Mesenchymal stem cell (in vitro differentiated cells and primary cell): ENCODE results near the gene DSCAM.

ENCODE experiments used
- DNase-seq: peaks from one replicate; pipeline ENCODE4 v3.0.0-alpha.2; 2013
- H2AFZ ChIP-seq: one replicate; pipeline ENCODE4 v1.6.1; 2013; ENCODE audit warnings: low read depth, mild to moderate bottlenecking, control low read depth, inconsistent platforms, low read length, moderate library complexity
- H2AK5ac ChIP-seq: 2 replicates; pipeline ENCODE4 v1.6.1; 2013; ENCODE audit warnings: low read length, moderate library complexity, mild to moderate bottlenecking, inconsistent platforms; ENCODE audit not compliant: severe bottlenecking
- H2BK120ac ChIP-seq: one replicate; pipeline ENCODE4 v1.6.1; 2013; ENCODE audit warnings: low read depth, mild to moderate bottlenecking, inconsistent platforms, low read length, moderate library complexity
- H2BK12ac ChIP-seq, 2 experiments: one replicate each; pipeline ENCODE4 v1.6.1; 2013; ENCODE audit warnings: inconsistent platforms in 2 of 2, low read length in 2 of 2, mild to moderate bottlenecking in 2 of 2, moderate library complexity in 2 of 2, control low read depth in 1 of 2
- H2BK15ac ChIP-seq: one replicate; pipeline ENCODE4 v1.6.1; 2013; ENCODE audit warnings: mild to moderate bottlenecking, low read depth, inconsistent platforms; ENCODE audit not compliant: poor library complexity, severe bottlenecking
- H2BK5ac ChIP-seq: 2 replicates; pipeline ENCODE4 v1.6.1; 2013; ENCODE audit warnings: low read depth, mild to moderate bottlenecking, low read length, control low read depth, inconsistent platforms; ENCODE audit not compliant: poor library complexity, severe bottlenecking
- H3K14ac ChIP-seq, 2 experiments: one replicate each; pipeline ENCODE4 v1.6.1; 2013; ENCODE audit warnings: inconsistent platforms in 2 of 2, low read length in 2 of 2, control low read depth in 1 of 2, mild to moderate bottlenecking in 1 of 2, moderate library complexity in 1 of 2
- H3K18ac ChIP-seq, 2 experiments: one replicate each; pipeline ENCODE4 v1.6.1; 2013; ENCODE audit warnings: inconsistent platforms in 2 of 2, low read length in 2 of 2, control low read depth in 1 of 2, low read depth in 1 of 2, mild to moderate bottlenecking in 1 of 2
- H3K23ac ChIP-seq, 2 experiments: one replicate each; pipeline ENCODE4 v1.6.1; 2013; ENCODE audit warnings: inconsistent platforms in 2 of 2, low read length in 2 of 2, mild to moderate bottlenecking in 2 of 2, moderate library complexity in 2 of 2, control low read depth in 1 of 2
- H3K27ac ChIP-seq: 2 replicates; pipeline ENCODE4 v1.5.1; 2013; ENCODE audit warnings: mild to moderate bottlenecking, moderate library complexity, low read length, control low read depth, inconsistent platforms; ENCODE audit not compliant: poor library complexity, severe bottlenecking
- H3K27me3 ChIP-seq, 2 experiments: 2 replicates each; pipeline versions ENCODE4 v1.6.1 to v1.7.0; 2013; ENCODE audit warnings: low read length in 2 of 2, mild to moderate bottlenecking in 2 of 2, moderate library complexity in 2 of 2, control low read depth in 1 of 2, inconsistent platforms in 1 of 2; ENCODE audit not compliant: control insufficient read depth in 1 of 2, insufficient read depth in 1 of 2
- H3K36me3 ChIP-seq, 2 experiments: 2 replicates each; pipeline versions ENCODE4 v1.6.1 to v1.7.0; 2013; ENCODE audit warnings: low read length in 2 of 2, control low read depth in 1 of 2, inconsistent platforms in 1 of 2, low read depth in 1 of 2, mild to moderate bottlenecking in 1 of 2; ENCODE audit not compliant: insufficient read depth in 2 of 2, control insufficient read depth in 1 of 2
- H3K4ac ChIP-seq, 2 experiments: one replicate each; pipeline ENCODE4 v1.6.1; 2013; ENCODE audit warnings: inconsistent platforms in 2 of 2, low read length in 2 of 2, mild to moderate bottlenecking in 2 of 2, moderate library complexity in 2 of 2, control low read depth in 1 of 2, low read depth in 1 of 2
- H3K4me1 ChIP-seq: 2 replicates; pipeline ENCODE4 v1.6.1; 2013; ENCODE audit warnings: low read depth, low read length, control low read depth; ENCODE audit not compliant: control insufficient read depth, insufficient read depth
- H3K4me2 ChIP-seq: 2 replicates; pipeline ENCODE4 v1.6.1; 2013; ENCODE audit warnings: low read length, mild to moderate bottlenecking, inconsistent platforms; ENCODE audit not compliant: poor library complexity, severe bottlenecking
- H3K4me3 ChIP-seq, 2 experiments: 2 replicates each; pipeline versions ENCODE4 v1.5.1 to v1.7.0; 2013; ENCODE audit warnings: low read length in 2 of 2, mild to moderate bottlenecking in 2 of 2, control low read depth in 1 of 2, low read depth in 1 of 2; ENCODE audit not compliant: insufficient read depth in 1 of 2
- H3K79me1 ChIP-seq: replicated peaks from 2 replicates; pipeline ENCODE4 v1.6.1; 2013; ENCODE audit warnings: mild to moderate bottlenecking, control low read depth, low read length, inconsistent platforms; ENCODE audit not compliant: poor library complexity, severe bottlenecking
- H3K9ac ChIP-seq: 2 replicates; pipeline ENCODE4 v1.7.0; 2013; ENCODE audit warnings: mild to moderate bottlenecking, low read length, moderate library complexity
- H3K9me3 ChIP-seq: 2 replicates; pipeline ENCODE4 v1.7.0; 2013; ENCODE audit warnings: mild to moderate bottlenecking, low read length; ENCODE audit not compliant: control insufficient read depth
- H4K8ac ChIP-seq: one replicate; pipeline ENCODE4 v1.6.1; 2013; ENCODE audit warnings: inconsistent platforms, mild to moderate bottlenecking, low read length, moderate library complexity
- H4K91ac ChIP-seq: one replicate; pipeline ENCODE4 v1.6.1; 2013; ENCODE audit warnings: mild to moderate bottlenecking, low read length, inconsistent platforms
- WGBS: methylation state at CpG from one replicate; pipeline ENCODE4 v1.1.7; 2013; ENCODE audit warnings: mixed read lengths; 5-methylcytosine and 5-hydroxymethylcytosine counted together

Gene DSCAM

DNA sequence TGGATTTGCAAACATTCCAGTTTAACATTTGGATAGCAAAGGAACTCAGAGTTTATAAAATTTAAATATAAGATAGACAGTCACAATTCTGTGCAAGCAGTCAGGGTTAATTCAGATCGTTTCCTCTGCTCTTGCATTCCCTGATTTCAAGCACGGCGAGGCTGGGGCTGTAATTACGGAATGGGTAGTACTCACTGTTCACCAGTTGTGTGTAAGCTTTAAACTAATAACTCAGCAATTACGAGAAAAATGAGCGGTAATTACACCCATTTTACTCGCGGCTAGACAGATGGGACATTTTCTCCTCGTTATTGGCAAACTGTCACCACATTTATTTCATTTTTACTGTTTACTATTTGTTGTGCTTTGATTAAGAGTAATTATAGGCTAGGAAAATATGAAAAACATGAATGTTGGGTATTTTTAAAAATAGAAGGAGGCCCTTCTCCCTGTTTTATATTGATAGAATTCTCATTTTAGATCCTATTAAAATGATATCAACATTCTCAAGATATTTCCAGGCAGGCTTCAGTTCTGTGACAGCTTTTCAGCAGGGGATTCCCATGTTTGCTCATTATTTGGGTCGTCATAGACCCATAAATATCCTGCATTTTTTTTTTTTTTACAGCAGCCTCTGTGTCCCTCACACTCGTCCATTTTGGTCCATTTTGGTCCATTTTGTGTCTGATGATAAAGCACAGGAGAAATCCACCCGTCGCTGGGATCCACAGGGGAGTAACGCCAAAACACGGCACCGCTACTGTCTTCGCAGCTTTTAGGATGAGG lies 208.3 kb downstream of the DSCAM start:
- no peak overlapping the region for H2BK5ac ChIP-seq
- no peak overlapping the region for H3K27ac ChIP-seq
- H3K9me3 ChIP-seq: peaks cover 2% of the 10 kb centered on the region
- H3K18ac ChIP-seq: no peak overlapping the region
- H2BK12ac ChIP-seq: no peak overlapping the region
- no peak overlapping the region for H3K23ac ChIP-seq
- no peak overlapping the region for H4K8ac ChIP-seq
- H3K36me3 ChIP-seq: no peaks in the 10 kb centered on the region
- H4K91ac ChIP-seq: no peak overlapping the region
- H3K79me1 ChIP-seq: no peaks in the 10 kb centered on the region
- H3K4me2 ChIP-seq: no peak overlapping the region
- H3K9ac ChIP-seq: no peak overlapping the region
- DNase-seq: no peak
- no peak overlapping the region for H2BK15ac ChIP-seq
- H2BK120ac ChIP-seq: no peak overlapping the region
- H3K4me1 ChIP-seq: no peaks in the 10 kb centered on the region
- 83% methylated on average over 13 of the region's 17 CpGs for WGBS
- no peak overlapping the region for H3K4ac ChIP-seq
- no peak overlapping the region for H3K14ac ChIP-seq
- H2AFZ ChIP-seq: no peak overlapping the region
- H2AK5ac ChIP-seq: no peak overlapping the region
- H3K4me3 ChIP-seq: no peak overlapping the region
- H3K27me3 ChIP-seq: no peaks in the 10 kb centered on the region

DNA sequence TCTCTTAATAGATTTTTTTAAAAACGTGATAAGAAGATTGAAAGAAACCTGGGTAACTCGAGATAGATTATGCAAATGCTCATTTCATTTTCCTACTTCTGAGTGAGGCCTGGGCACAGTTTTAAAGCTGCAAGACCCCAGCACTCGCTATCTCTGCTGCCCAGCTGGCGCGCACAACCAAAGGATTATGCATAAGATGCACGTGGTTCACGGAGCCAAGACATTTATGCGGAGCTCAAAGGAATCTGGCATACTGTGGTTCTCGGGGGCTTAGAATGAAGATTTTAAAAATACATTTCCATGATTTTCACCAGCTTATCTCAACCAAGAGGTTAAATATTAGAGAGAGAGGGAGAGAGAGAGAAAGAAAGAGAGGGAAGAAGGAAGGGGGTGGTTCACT lies 210.9 kb downstream of the DSCAM start:
- H2BK120ac ChIP-seq: no peak overlapping the region
- H2AK5ac ChIP-seq: no peak overlapping the region
- no peak overlapping the region for H3K27ac ChIP-seq
- no peaks in the 10 kb centered on the region for H3K9me3 ChIP-seq
- H2AFZ ChIP-seq: no peak overlapping the region
- H3K27me3 ChIP-seq: no peaks in the 10 kb centered on the region
- H2BK5ac ChIP-seq: no peak overlapping the region
- H4K8ac ChIP-seq: no peak overlapping the region
- no peaks in the 10 kb centered on the region for H3K4me1 ChIP-seq
- no peak overlapping the region for H2BK15ac ChIP-seq
- no peak overlapping the region for H3K14ac ChIP-seq
- DNase-seq: no peak
- H3K36me3 ChIP-seq: no peaks in the 10 kb centered on the region
- H3K9ac ChIP-seq: no peak overlapping the region
- WGBS: 85% methylated on average over 8 of the region's 9 CpGs
- H3K4ac ChIP-seq: no peak overlapping the region
- H3K23ac ChIP-seq: no peak overlapping the region
- H4K91ac ChIP-seq: no peak overlapping the region
- H2BK12ac ChIP-seq: no peak overlapping the region
- no peaks in the 10 kb centered on the region for H3K79me1 ChIP-seq
- no peak overlapping the region for H3K4me2 ChIP-seq
- no peak overlapping the region for H3K18ac ChIP-seq
- H3K4me3 ChIP-seq: no peak overlapping the region

DNA sequence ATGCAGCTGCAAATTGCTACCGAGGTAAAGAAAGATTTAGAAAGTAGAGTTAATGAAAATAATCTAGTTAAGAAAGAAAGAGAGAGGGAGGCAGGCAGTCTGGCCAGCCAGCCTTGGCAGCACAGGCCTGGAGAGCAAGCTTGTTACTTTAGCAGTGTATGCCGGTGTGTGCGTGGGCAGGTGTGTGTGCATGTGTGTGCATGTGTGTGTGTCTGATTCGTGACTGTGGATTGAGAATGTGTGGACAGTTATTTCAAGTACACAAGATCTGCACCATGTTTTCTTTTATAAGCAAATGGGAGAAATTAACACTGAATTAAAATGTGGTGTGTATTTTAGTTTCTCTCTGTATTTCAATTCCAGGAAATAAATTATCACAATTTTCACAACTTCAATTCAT lies 211.6 kb downstream of the DSCAM start:
- DNase-seq: no peak
- no peak overlapping the region for H2AFZ ChIP-seq
- no peak overlapping the region for H3K14ac ChIP-seq
- no peak overlapping the region for H3K4me3 ChIP-seq
- H3K4ac ChIP-seq: no peak overlapping the region
- no peak overlapping the region for H3K9ac ChIP-seq
- H2BK15ac ChIP-seq: no peak overlapping the region
- 95% methylated on average over 3 of the region's 4 CpGs for WGBS
- H3K23ac ChIP-seq: no peak overlapping the region
- H2BK120ac ChIP-seq: no peak overlapping the region
- no peak overlapping the region for H3K4me2 ChIP-seq
- H3K79me1 ChIP-seq: no peaks in the 10 kb centered on the region
- H4K8ac ChIP-seq: no peak overlapping the region
- H2AK5ac ChIP-seq: no peak overlapping the region
- no peak overlapping the region for H4K91ac ChIP-seq
- H3K9me3 ChIP-seq: no peaks in the 10 kb centered on the region
- no peak overlapping the region for H2BK12ac ChIP-seq
- no peaks in the 10 kb centered on the region for H3K4me1 ChIP-seq
- H2BK5ac ChIP-seq: no peak overlapping the region
- H3K18ac ChIP-seq: no peak overlapping the region
- no peaks in the 10 kb centered on the region for H3K36me3 ChIP-seq
- H3K27ac ChIP-seq: no peak overlapping the region
- H3K27me3 ChIP-seq: no peaks in the 10 kb centered on the region

DNA sequence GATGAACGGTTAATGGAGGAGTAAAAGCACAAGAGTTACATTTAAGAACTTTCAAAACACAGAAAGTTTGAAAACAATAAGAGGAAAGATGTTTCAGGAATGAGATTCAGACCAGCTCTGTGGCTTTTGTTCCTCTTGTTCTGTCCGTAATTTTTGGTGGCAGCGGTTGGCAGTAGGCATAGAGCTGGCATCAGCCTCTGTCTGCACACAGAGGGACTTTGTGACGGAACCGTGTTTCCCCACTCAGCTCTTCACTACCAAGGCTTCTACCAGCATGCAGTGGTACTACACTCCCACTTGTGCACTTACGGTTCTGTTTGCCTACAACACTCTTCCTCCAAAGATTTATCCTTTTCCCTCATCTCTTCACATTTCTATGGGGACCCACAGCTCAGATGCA lies 212.8 kb downstream of the DSCAM start:
- Histone ChIP-seq H3K4me1 (no peaks in the 10 kb centered on the region), H2AFZ (no peak overlapping the region), H4K91ac (no peak overlapping the region), H3K9ac (no peak overlapping the region), H2BK12ac (no peak overlapping the region), H3K27me3 (no peaks in the 10 kb centered on the region), H2AK5ac (no peak overlapping the region), H2BK15ac (no peak overlapping the region), H2BK120ac (no peak overlapping the region), H3K14ac (no peak overlapping the region), H4K8ac (no peak overlapping the region), H3K9me3 (no peaks in the 10 kb centered on the region), H3K4me3 (no peak overlapping the region), H3K36me3 (no peaks in the 10 kb centered on the region), H3K18ac (no peak overlapping the region), H3K23ac (no peak overlapping the region), H3K4me2 (no peak overlapping the region), H2BK5ac (no peak overlapping the region), H3K4ac (no peak overlapping the region), H3K27ac (no peak overlapping the region), H3K79me1 (no peaks in the 10 kb centered on the region)
- no peak for DNase-seq
- 89% methylated on average over 5 of the region's 6 CpGs for WGBS
